ENCODE measurements around the gene EDA.

- TF ChIP-seq CTCF (conservative IDR thresholded peaks at IDR 0.05; ENCODE audit: low read length) (no peak), EZH2phosphoT487 (IDR thresholded peaks at IDR 0.05; ENCODE audit: borderline replicate concordance, low read depth, low read length) (no peak)
Observed at GRCh38 chrX:70034646-70035045, 418.7 kb downstream of the EDA start.

Data from OCI-LY7 (cell line).